ENCODE results near the gene CDC26.

Gene CDC26

GRCh38 chr9:113293285-113293878 lies 18.0 kb upstream of the CDC26 start:
- no peak overlapping the region for H2BK15ac ChIP-seq (ENCODE audit: low read depth, poor library complexity, severe bottlenecking)
- peaks cover 31 to 52% of the 10 kb centered on the region in 2 experiments for H3K36me3 ChIP-seq (ENCODE audit: control insufficient read depth in 1 of 2, insufficient read depth in 2 of 2, low read depth in 1 of 2, low read length in 2 of 2)
- H3K9me3 ChIP-seq (ENCODE audit: control insufficient read depth, low read length) = no peaks in the 10 kb centered on the region
- no peak overlapping the region for H2BK5ac ChIP-seq (ENCODE audit: low read depth, low read length, poor library complexity, severe bottlenecking)
- H3K4me1 ChIP-seq (ENCODE audit: control insufficient read depth, insufficient read depth, low read depth, low read length) = no peaks in the 10 kb centered on the region
- H2AFZ ChIP-seq (ENCODE audit: low read depth, low read length) = no peak overlapping the region
- no peak overlapping the region for H3K23ac ChIP-seq (ENCODE audit: low read length in 2 of 2)
- no peak overlapping the region for H3K4me2 ChIP-seq (ENCODE audit: low read length, poor library complexity, severe bottlenecking)
- H3K18ac ChIP-seq (ENCODE audit: low read depth in 1 of 2, low read length in 2 of 2) = no peak overlapping the region
- no peak overlapping the region for H4K8ac ChIP-seq (ENCODE audit: low read length)
- H2BK120ac ChIP-seq (ENCODE audit: low read depth, low read length) = no peak overlapping the region
- no peak overlapping the region for H4K91ac ChIP-seq (ENCODE audit: low read length)
- H3K4me3 ChIP-seq (ENCODE audit: insufficient read depth in 1 of 2, low read depth in 1 of 2, low read length in 2 of 2) = peak overlapping the region in 1 of 2 experiments; percentile 22
- H3K27me3 ChIP-seq (ENCODE audit: control insufficient read depth in 1 of 2, insufficient read depth in 1 of 2, low read length in 2 of 2) = peaks cover 0 to 1% of the 10 kb centered on the region in 2 experiments
- no peak overlapping the region for H3K27ac ChIP-seq (ENCODE audit: low read length, poor library complexity, severe bottlenecking)
- DNase-seq = no peak
- no peaks in the 10 kb centered on the region for H3K79me1 ChIP-seq (replicated peaks; ENCODE audit: low read length, poor library complexity, severe bottlenecking)
- no peak overlapping the region for H3K14ac ChIP-seq (ENCODE audit: low read length in 2 of 2)
- no peak overlapping the region for H2BK12ac ChIP-seq (ENCODE audit: low read length in 2 of 2)
- H3K4ac ChIP-seq (ENCODE audit: low read depth in 1 of 2, low read length in 2 of 2) = no peak overlapping the region
- H3K9ac ChIP-seq (ENCODE audit: low read length) = peak overlapping the region; percentile 63
- H2AK5ac ChIP-seq (ENCODE audit: low read length, severe bottlenecking) = no peak overlapping the region
- 98% methylated on average over 7 of the region's 7 CpGs for WGBS

- H3K27ac ChIP-seq (ENCODE audit: low read length, poor library complexity, severe bottlenecking) = no peak overlapping the region
These were observed 14.8 kb upstream of the CDC26 start for GRCh38 chr9:113290052-113290607.

GRCh38 chr9:113289091-113289490 lies 13.7 kb upstream of the CDC26 start:
- Histone ChIP-seq H3K4me2 (ENCODE audit: low read length, poor library complexity, severe bottlenecking) (no peak overlapping the region), H3K4me3 (ENCODE audit: insufficient read depth in 1 of 2, low read depth in 1 of 2, low read length in 2 of 2) (no peak overlapping the region), H3K4me1 (ENCODE audit: control insufficient read depth, insufficient read depth, low read depth, low read length) (no peaks in the 10 kb centered on the region), H4K8ac (ENCODE audit: low read length) (no peak overlapping the region), H3K18ac (ENCODE audit: low read depth in 1 of 2, low read length in 2 of 2) (no peak overlapping the region), H2BK12ac (ENCODE audit: low read length in 2 of 2) (no peak overlapping the region), H3K79me1 (replicated peaks; ENCODE audit: low read length, poor library complexity, severe bottlenecking) (peaks cover 8% of the 10 kb centered on the region), H3K9me3 (ENCODE audit: control insufficient read depth, low read length) (no peaks in the 10 kb centered on the region), H4K91ac (ENCODE audit: low read length) (no peak overlapping the region), H3K9ac (ENCODE audit: low read length) (no peak overlapping the region), H2BK120ac (ENCODE audit: low read depth, low read length) (no peak overlapping the region), H2BK15ac (ENCODE audit: low read depth, poor library complexity, severe bottlenecking) (no peak overlapping the region), H3K27me3 (ENCODE audit: control insufficient read depth in 1 of 2, insufficient read depth in 1 of 2, low read length in 2 of 2) (no peaks in the 10 kb centered on the region), H2AFZ (ENCODE audit: low read depth, low read length) (no peak overlapping the region), H2AK5ac (ENCODE audit: low read length, severe bottlenecking) (no peak overlapping the region), H3K23ac (ENCODE audit: low read length in 2 of 2) (no peak overlapping the region), H3K36me3 (ENCODE audit: control insufficient read depth in 1 of 2, insufficient read depth in 2 of 2, low read depth in 1 of 2, low read length in 2 of 2) (peaks cover 45 to 89% of the 10 kb centered on the region in 2 experiments), H3K14ac (ENCODE audit: low read length in 2 of 2) (no peak overlapping the region), H3K27ac (ENCODE audit: low read length, poor library complexity, severe bottlenecking) (no peak overlapping the region), H3K4ac (ENCODE audit: low read depth in 1 of 2, low read length in 2 of 2) (no peak overlapping the region), H2BK5ac (ENCODE audit: low read depth, low read length, poor library complexity, severe bottlenecking) (no peak overlapping the region)
- no peak for DNase-seq
- 96% methylated on average over 2 of the region's 2 CpGs for WGBS

More at GRCh38 chr9:113290052-113290607, 14.8 kb upstream of the CDC26 start:
- Histone ChIP-seq H2AFZ (ENCODE audit: low read depth, low read length) (no peak overlapping the region), H3K9me3 (ENCODE audit: control insufficient read depth, low read length) (no peaks in the 10 kb centered on the region), H3K4ac (ENCODE audit: low read depth in 1 of 2, low read length in 2 of 2) (no peak overlapping the region), H3K4me3 (ENCODE audit: insufficient read depth in 1 of 2, low read depth in 1 of 2, low read length in 2 of 2) (no peak overlapping the region), H3K23ac (ENCODE audit: low read length in 2 of 2) (no peak overlapping the region), H4K91ac (ENCODE audit: low read length) (no peak overlapping the region), H2BK15ac (ENCODE audit: low read depth, poor library complexity, severe bottlenecking) (no peak overlapping the region), H2BK120ac (ENCODE audit: low read depth, low read length) (no peak overlapping the region), H3K4me2 (ENCODE audit: low read length, poor library complexity, severe bottlenecking) (no peak overlapping the region), H3K36me3 (ENCODE audit: control insufficient read depth in 1 of 2, insufficient read depth in 2 of 2, low read depth in 1 of 2, low read length in 2 of 2) (peaks cover 42 to 80% of the 10 kb centered on the region in 2 experiments), H4K8ac (ENCODE audit: low read length) (no peak overlapping the region), H3K18ac (ENCODE audit: low read depth in 1 of 2, low read length in 2 of 2) (no peak overlapping the region), H3K4me1 (ENCODE audit: control insufficient read depth, insufficient read depth, low read depth, low read length) (no peaks in the 10 kb centered on the region), H3K27me3 (ENCODE audit: control insufficient read depth in 1 of 2, insufficient read depth in 1 of 2, low read length in 2 of 2) (no peaks in the 10 kb centered on the region), H3K79me1 (replicated peaks; ENCODE audit: low read length, poor library complexity, severe bottlenecking) (peaks cover 8% of the 10 kb centered on the region), H2BK5ac (ENCODE audit: low read depth, low read length, poor library complexity, severe bottlenecking) (no peak overlapping the region), H2BK12ac (ENCODE audit: low read length in 2 of 2) (no peak overlapping the region), H3K14ac (ENCODE audit: low read length in 2 of 2) (no peak overlapping the region), H3K9ac (ENCODE audit: low read length) (no peak overlapping the region), H2AK5ac (ENCODE audit: low read length, severe bottlenecking) (no peak overlapping the region)
- 95% methylated on average over 6 of the region's 6 CpGs for WGBS
- no peak for DNase-seq

DNA sequence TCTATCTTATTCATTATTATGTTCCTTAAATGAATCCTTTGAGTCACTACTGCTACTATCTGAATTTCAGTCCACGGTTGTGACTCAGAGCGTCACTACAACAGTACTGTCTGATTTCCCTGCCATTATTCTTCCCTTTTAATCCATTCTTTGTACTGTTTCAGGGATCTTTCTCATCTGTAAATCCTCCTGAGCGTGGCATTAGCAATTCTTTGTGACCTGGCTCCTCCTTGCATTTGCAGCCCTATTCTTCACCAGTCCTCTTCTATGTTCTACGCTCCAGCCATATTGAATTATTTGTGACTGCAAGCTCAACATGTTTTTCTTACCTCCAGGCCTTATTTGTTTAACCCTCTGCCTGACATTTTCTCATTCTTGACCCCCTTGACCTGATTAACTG lies 6.0 kb upstream of the CDC26 start:
- Histone ChIP-seq H2BK5ac (ENCODE audit: low read depth, low read length, poor library complexity, severe bottlenecking) (no peak overlapping the region), H3K4me2 (ENCODE audit: low read length, poor library complexity, severe bottlenecking) (no peak overlapping the region), H2AK5ac (ENCODE audit: low read length, severe bottlenecking) (no peak overlapping the region), H3K9ac (ENCODE audit: low read length) (no peak overlapping the region), H3K18ac (ENCODE audit: low read depth in 1 of 2, low read length in 2 of 2) (no peak overlapping the region), H3K27ac (ENCODE audit: low read length, poor library complexity, severe bottlenecking) (no peak overlapping the region), H3K27me3 (ENCODE audit: control insufficient read depth in 1 of 2, insufficient read depth in 1 of 2, low read length in 2 of 2) (no peaks in the 10 kb centered on the region), H3K14ac (ENCODE audit: low read length in 2 of 2) (no peak overlapping the region), H3K4ac (ENCODE audit: low read depth in 1 of 2, low read length in 2 of 2) (no peak overlapping the region), H2BK120ac (ENCODE audit: low read depth, low read length) (no peak overlapping the region), H2AFZ (ENCODE audit: low read depth, low read length) (no peak overlapping the region), H3K4me1 (ENCODE audit: control insufficient read depth, insufficient read depth, low read depth, low read length) (no peaks in the 10 kb centered on the region), H3K23ac (ENCODE audit: low read length in 2 of 2) (no peak overlapping the region), H2BK15ac (ENCODE audit: low read depth, poor library complexity, severe bottlenecking) (no peak overlapping the region), H3K4me3 (ENCODE audit: insufficient read depth in 1 of 2, low read depth in 1 of 2, low read length in 2 of 2) (no peak overlapping the region), H3K36me3 (ENCODE audit: control insufficient read depth in 1 of 2, insufficient read depth in 2 of 2, low read depth in 1 of 2, low read length in 2 of 2) (peaks cover 30 to 86% of the 10 kb centered on the region in 2 experiments), H4K91ac (ENCODE audit: low read length) (no peak overlapping the region), H2BK12ac (ENCODE audit: low read length in 2 of 2) (no peak overlapping the region), H3K79me1 (replicated peaks; ENCODE audit: low read length, poor library complexity, severe bottlenecking) (peaks cover 21% of the 10 kb centered on the region), H4K8ac (ENCODE audit: low read length) (no peak overlapping the region), H3K9me3 (ENCODE audit: control insufficient read depth, low read length) (no peaks in the 10 kb centered on the region)
- DNase-seq = no peak
- 97% methylated on average over 4 of the region's 4 CpGs for WGBS
